HG03196 (cell line): Measurements from ENCODE around the gene LGALS3.
A peak's percentile ranks its signal among the peaks of the same experiment; 100 is the strongest.

Experiments used
- ATAC-seq: cut with Tn5 transposase; IDR thresholded peaks from one replicate; pipeline ENCODE4 v1.9.1; 2021; ENCODE audit not compliant: unreplicated experiment

Gene LGALS3

GRCh38 chr14:55129428-55130195 is 560 bp downstream of the LGALS3 start:
- peak; percentile 53 for ATAC-seq

GRCh38 chr14:55130196-55130550 is 1.1 kb downstream of the LGALS3 start:
- ATAC-seq = no peak

GRCh38 chr14:55131370-55132137 is 2.5 kb downstream of the LGALS3 start:
- ATAC-seq = no peak

- ATAC-seq = no peak
Measured at GRCh38 chr14:55133416-55133815, 4.4 kb downstream of the LGALS3 start.

- no peak for ATAC-seq
Measured at GRCh38 chr14:55136241-55136640, 7.2 kb downstream of the LGALS3 start.

- ATAC-seq = no peak
Measured at GRCh38 chr14:55136885-55137786, 8.1 kb downstream of the LGALS3 start.

- ATAC-seq = no peak
Measured at GRCh38 chr14:55138091-55138490, 9.0 kb downstream of the LGALS3 start.

GRCh38 chr14:55139141-55139540 is 10.1 kb downstream of the LGALS3 start:
- ATAC-seq = no peak

GRCh38 chr14:55139696-55140509 is 10.9 kb downstream of the LGALS3 start:
- ATAC-seq = no peak

- no peak for ATAC-seq
Measured at GRCh38 chr14:55141825-55142224, 12.8 kb downstream of the LGALS3 start.

- ATAC-seq = no peak
Measured at GRCh38 chr14:55142466-55142865, 13.4 kb downstream of the LGALS3 start.

GRCh38 chr14:55146425-55146824 is 17.4 kb downstream of the LGALS3 start:
- no peak for ATAC-seq

GRCh38 chr14:55151601-55152000 is 22.5 kb downstream of the LGALS3 start:
- no peak for ATAC-seq

GRCh38 chr14:55152052-55152753 is 23.2 kb downstream of the LGALS3 start:
- ATAC-seq = no peak

GRCh38 chr14:55153951-55154350 is 24.9 kb downstream of the LGALS3 start:
- ATAC-seq = no peak

- ATAC-seq = no peak
Measured at GRCh38 chr14:55157080-55157479, 28.0 kb downstream of the LGALS3 start.

- ATAC-seq = no peak
Measured at GRCh38 chr14:55158412-55158811, 29.4 kb downstream of the LGALS3 start.

GRCh38 chr14:55160989-55161388 is 31.9 kb downstream of the LGALS3 start:
- ATAC-seq = no peak

GRCh38 chr14:55170526-55170925 is 41.5 kb downstream of the LGALS3 start:
- no peak for ATAC-seq

GRCh38 chr14:55180006-55180405 is 51.0 kb downstream of the LGALS3 start:
- ATAC-seq = no peak
